GM23338 (cell line): ENCODE results near the gene TTPAL.

Experiments
- CREB1 ChIP-seq: fragments of 250-450 bp; sonication (Bioruptor Pico); IDR thresholded peaks from 2 replicates; pipeline ENCODE4 v1.5.0; 2020; ENCODE audit warnings: low read depth, mild to moderate bottlenecking, moderate library complexity
- CTCF ChIP-seq, 2 experiments: fragments of 200-600 bp in 1 of 2; sonication (generic) in 1 of 2; conservative IDR thresholded peaks; 2 replicates each; pipeline versions ENCODE4 v1.5.1 to v1.6.1; 2016 to 2017; ENCODE audit warnings: antibody characterized with exemption in 2 of 2, low read depth in 2 of 2, mild to moderate bottlenecking in 2 of 2, moderate library complexity in 1 of 2
- ETS1 ChIP-seq: IDR thresholded peaks from 2 replicates; pipeline ENCODE4 v1.6.1; 2016; ENCODE audit warnings: antibody characterized with exemption
- EZH2 ChIP-seq: fragments of 200-600 bp; sonication (generic); IDR thresholded peaks from one replicate; pipeline ENCODE4 v1.8.0; 2017; ENCODE audit warnings: antibody characterized with exemption, mild to moderate bottlenecking, low read depth; ENCODE audit not compliant: unreplicated experiment
- EZH2phosphoT487 ChIP-seq: fragments of 200-600 bp; sonication (generic); IDR thresholded peaks from one replicate; pipeline ENCODE4 v1.8.1; 2018; ENCODE audit warnings: antibody characterized with exemption; ENCODE audit not compliant: unreplicated experiment
- JUNB ChIP-seq: IDR thresholded peaks from one replicate; pipeline ENCODE4 v1.6.1; 2016; ENCODE audit warnings: antibody characterized with exemption; ENCODE audit not compliant: unreplicated experiment
- NANOG ChIP-seq: IDR thresholded peaks from 2 replicates; pipeline ENCODE4 v1.6.1; 2016; ENCODE audit warnings: antibody characterized with exemption, borderline replicate concordance
- POLR2AphosphoS5 ChIP-seq: IDR thresholded peaks from 2 replicates; pipeline ENCODE4 v1.6.1; 2016; ENCODE audit warnings: antibody characterized with exemption, low read depth
- REST ChIP-seq: IDR thresholded peaks from one replicate; pipeline ENCODE4 v1.6.1; 2018; ENCODE audit warnings: antibody characterized with exemption; ENCODE audit not compliant: unreplicated experiment
- ZNF114 ChIP-seq: fragments of 250-450 bp; sonication (Bioruptor Pico); IDR thresholded peaks from 2 replicates; pipeline ENCODE4 v1.5.0; 2020; ENCODE audit warnings: mild to moderate bottlenecking, moderate library complexity
- ZNF331 ChIP-seq: fragments of 250-450 bp; sonication (Bioruptor Pico); IDR thresholded peaks from 2 replicates; pipeline ENCODE4 v1.5.0; 2020; ENCODE audit warnings: low read depth, mild to moderate bottlenecking, moderate library complexity
- ZNF462 ChIP-seq: fragments of 250-450 bp; sonication (Bioruptor Pico); IDR thresholded peaks from 2 replicates; pipeline ENCODE4 v1.5.0; 2020; ENCODE audit warnings: mild to moderate bottlenecking, moderate library complexity

- TF ChIP-seq CTCF (conservative IDR thresholded peaks at IDR 0.05; ENCODE audit: low read depth in 2 of 2) = peak; percentile 57 to 59; a peak in 3 of 4 replicates
- TF ChIP-seq REST = no peak
- TF ChIP-seq EZH2 = no peak
- no peak for TF ChIP-seq POLR2AphosphoS5
- no peak for TF ChIP-seq CREB1 (CRISPR knock-in tag)
- no peak for TF ChIP-seq EZH2phosphoT487
- no peak for TF ChIP-seq ZNF331 (CRISPR knock-in tag)
- TF ChIP-seq JUNB = no peak
- TF ChIP-seq ETS1 = no peak
- no peak for TF ChIP-seq NANOG
- TF ChIP-seq ZNF114 = no peak
- TF ChIP-seq ZNF462 = no peak
Observed at GRCh38 chr20:44460795-44461141, 14.9 kb upstream of the TTPAL start.
